Body of pancreas (tissue), 4 donors: ENCODE data around the gene SUSD4.

Experiments used
- POLR2A ChIP-seq, 3 donors: fragments of 450-650 bp; IDR thresholded peaks; one replicate each; pipeline ENCODE4 v1.6.1; 2016; ENCODE audit warnings: antibody characterized with exemption in 3 of 3, mild to moderate bottlenecking in 2 of 3
- TF ChIP-seq, protein P1 (sequence below), 7 experiments: fragments of 450-650 bp in 4 of 7; fragments of 200-600 bp in 3 of 7; sonication (generic) in 3 of 7; IDR thresholded peaks; one replicate each; pipeline ENCODE4 v1.5.1; 2016 to 2019; ENCODE audit warnings: antibody characterized with exemption in 7 of 7

DNA sequence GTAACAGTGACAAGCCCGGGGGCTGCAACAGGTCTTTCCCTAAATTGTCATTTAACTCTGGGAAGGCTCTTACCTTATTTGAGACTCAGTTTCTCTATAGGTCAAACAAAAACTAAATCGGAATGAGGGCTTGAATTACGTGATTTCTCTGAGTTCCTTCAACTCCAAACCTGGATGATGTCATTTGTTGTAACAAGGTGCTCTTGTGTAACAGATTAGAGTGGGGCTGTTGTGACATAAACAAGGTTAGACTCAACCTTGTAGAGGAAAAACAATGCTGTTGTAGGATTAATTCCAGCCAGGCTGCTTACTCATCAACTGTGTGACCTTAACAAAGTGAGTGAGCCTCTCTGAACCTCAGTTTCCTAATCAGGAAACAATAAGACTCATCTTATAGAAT, 74.4 kb downstream of the SUSD4 start:
- TF ChIP-seq, protein P1, sequence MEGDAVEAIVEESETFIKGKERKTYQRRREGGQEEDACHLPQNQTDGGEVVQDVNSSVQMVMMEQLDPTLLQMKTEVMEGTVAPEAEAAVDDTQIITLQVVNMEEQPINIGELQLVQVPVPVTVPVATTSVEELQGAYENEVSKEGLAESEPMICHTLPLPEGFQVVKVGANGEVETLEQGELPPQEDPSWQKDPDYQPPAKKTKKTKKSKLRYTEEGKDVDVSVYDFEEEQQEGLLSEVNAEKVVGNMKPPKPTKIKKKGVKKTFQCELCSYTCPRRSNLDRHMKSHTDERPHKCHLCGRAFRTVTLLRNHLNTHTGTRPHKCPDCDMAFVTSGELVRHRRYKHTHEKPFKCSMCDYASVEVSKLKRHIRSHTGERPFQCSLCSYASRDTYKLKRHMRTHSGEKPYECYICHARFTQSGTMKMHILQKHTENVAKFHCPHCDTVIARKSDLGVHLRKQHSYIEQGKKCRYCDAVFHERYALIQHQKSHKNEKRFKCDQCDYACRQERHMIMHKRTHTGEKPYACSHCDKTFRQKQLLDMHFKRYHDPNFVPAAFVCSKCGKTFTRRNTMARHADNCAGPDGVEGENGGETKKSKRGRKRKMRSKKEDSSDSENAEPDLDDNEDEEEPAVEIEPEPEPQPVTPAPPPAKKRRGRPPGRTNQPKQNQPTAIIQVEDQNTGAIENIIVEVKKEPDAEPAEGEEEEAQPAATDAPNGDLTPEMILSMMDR (IDR thresholded peaks at IDR 0.05) = no peak
- no peak for TF ChIP-seq POLR2A (IDR thresholded peaks at IDR 0.05)
